PFSK-1 (cell line): Measurements from ENCODE around the gene ERLEC1.

Source experiments
- FOXP2 ChIP-seq: optimal IDR thresholded peaks from 2 replicates; pipeline ENCODE3; 2011; ENCODE audit warnings: borderline replicate concordance, control low read depth, inconsistent platforms; ENCODE audit not compliant: insufficient read depth; ENCODE audit errors: extremely low read length, extremely low read depth
- POLR2AphosphoS5 ChIP-seq: IDR thresholded peaks from 2 replicates; pipeline ENCODE4 v1.6.1; 2012; ENCODE audit warnings: low read depth, mild to moderate bottlenecking, control low read depth, low read length, moderate library complexity
- SIN3A ChIP-seq: IDR thresholded peaks from 2 replicates; pipeline ENCODE4 v1.6.1; 2012; ENCODE audit warnings: mild to moderate bottlenecking, low read length, moderate library complexity, borderline replicate concordance; ENCODE audit not compliant: insufficient read depth
- TAF1 ChIP-seq: IDR thresholded peaks from 2 replicates; pipeline ENCODE4 v1.6.1; 2012; ENCODE audit warnings: low read length, control low read depth, borderline replicate concordance; ENCODE audit not compliant: insufficient read depth
- TF ChIP-seq, protein P1 (sequence below), 2 experiments: IDR thresholded peaks; 2 replicates each; pipeline versions ENCODE4 v1.6.1 to v1.8.0; 2011 to 2012; ENCODE audit warnings: low read depth in 2 of 2, low read length in 2 of 2, control low read depth in 1 of 2, inconsistent platforms in 1 of 2, mild to moderate bottlenecking in 1 of 2, moderate library complexity in 1 of 2; ENCODE audit not compliant: insufficient read depth in 1 of 2

ERLEC1 gene

DNA sequence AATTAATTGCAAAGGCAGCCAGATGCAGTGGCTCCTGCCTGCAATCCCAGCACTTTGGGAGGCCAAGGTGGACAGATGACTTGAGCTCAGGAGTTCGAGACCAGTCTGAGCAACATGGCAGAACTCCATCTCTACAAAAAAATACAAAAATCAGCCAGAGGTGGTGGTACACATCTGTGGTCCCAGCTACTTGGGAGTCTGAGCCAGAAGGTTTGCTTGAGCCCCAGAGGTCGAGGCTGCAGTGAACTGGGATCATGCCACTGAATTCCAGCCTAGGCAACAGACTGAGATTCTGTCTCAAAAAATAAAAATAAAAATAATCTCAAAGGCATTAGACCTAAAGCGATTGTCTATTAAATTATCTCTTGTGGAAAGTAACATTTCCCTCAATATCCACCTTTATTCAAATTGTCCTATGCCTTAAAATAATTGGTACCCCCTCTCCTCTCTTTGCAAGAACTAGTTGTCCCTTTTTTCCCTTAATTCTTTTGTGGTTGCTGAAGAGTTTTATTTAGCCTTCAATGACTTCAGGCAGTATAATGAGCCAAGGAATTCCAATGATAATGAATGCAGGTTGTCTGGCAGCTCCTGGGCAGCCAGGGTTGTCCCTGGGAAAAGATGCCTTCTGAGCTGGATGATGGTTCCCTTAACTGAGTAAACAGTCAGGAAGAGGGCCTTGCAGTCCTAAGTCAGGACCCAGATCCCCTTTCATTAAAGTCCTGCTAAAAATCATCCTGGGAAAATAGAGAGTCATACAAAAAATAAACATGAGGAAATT lies 40.7 kb downstream of the ERLEC1 start:
- no peak for TF ChIP-seq TAF1

DNA sequence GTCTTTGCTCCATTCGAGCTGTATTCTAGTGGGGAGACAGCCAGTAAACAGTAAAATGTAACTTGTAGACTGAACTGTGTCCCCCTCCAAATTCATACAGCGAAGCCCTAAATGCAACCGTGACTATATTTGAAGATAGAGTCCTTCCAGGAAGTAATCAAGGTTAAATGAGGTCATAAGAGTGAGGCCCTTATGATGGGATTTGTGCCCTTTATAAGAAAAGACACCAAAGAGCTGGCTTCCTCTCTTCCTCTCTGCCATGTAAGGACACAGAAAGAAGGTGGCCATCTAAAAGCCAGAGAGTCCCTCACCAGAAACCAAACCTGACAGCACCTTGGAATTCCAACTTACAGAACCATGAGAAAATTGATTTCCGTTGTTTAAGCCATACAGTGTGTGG lies 41.5 kb downstream of the ERLEC1 start:
- TF ChIP-seq FOXP2 = no peak
- no peak for TF ChIP-seq POLR2AphosphoS5
- TF ChIP-seq, protein P1, sequence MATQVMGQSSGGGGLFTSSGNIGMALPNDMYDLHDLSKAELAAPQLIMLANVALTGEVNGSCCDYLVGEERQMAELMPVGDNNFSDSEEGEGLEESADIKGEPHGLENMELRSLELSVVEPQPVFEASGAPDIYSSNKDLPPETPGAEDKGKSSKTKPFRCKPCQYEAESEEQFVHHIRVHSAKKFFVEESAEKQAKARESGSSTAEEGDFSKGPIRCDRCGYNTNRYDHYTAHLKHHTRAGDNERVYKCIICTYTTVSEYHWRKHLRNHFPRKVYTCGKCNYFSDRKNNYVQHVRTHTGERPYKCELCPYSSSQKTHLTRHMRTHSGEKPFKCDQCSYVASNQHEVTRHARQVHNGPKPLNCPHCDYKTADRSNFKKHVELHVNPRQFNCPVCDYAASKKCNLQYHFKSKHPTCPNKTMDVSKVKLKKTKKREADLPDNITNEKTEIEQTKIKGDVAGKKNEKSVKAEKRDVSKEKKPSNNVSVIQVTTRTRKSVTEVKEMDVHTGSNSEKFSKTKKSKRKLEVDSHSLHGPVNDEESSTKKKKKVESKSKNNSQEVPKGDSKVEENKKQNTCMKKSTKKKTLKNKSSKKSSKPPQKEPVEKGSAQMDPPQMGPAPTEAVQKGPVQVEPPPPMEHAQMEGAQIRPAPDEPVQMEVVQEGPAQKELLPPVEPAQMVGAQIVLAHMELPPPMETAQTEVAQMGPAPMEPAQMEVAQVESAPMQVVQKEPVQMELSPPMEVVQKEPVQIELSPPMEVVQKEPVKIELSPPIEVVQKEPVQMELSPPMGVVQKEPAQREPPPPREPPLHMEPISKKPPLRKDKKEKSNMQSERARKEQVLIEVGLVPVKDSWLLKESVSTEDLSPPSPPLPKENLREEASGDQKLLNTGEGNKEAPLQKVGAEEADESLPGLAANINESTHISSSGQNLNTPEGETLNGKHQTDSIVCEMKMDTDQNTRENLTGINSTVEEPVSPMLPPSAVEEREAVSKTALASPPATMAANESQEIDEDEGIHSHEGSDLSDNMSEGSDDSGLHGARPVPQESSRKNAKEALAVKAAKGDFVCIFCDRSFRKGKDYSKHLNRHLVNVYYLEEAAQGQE (IDR thresholded peaks at IDR 0.05; ENCODE audit: insufficient read depth in 1 of 2, low read depth in 2 of 2, low read length in 2 of 2) = no peak
- no peak for TF ChIP-seq SIN3A
- no peak for TF ChIP-seq TAF1

DNA sequence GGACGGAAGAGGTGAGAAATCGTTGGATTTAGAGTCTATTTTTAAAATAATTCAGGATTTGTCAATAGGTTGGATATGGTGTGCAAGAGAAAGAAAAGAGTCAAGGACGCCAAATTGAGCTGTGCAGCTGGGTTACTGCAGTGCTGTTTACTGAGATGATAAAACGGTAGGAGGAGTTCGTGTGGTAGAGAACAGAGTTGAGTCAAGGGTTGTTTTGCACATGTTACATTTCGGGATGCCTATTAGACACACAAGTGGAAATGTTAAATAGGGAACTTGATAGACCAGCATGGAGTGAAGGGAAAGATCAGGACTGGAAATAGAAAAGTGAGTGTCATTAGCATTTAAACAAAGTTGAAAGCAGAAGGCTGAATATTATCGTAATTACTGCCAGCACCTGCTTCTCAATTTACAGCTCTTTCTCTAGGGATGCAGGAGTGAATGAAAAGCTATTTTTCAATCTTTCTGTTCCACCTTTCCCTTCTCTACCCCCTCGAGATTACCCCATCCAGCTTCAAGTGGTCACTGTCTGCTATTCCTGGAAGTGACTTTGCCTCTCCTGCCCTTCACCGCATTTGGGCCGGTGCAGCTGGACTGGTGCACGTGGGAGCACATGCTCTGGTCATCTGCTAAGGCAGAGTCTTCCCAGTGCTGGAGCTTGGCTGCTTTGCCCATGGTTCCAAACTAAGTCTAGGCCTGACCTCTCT lies 42.6 kb downstream of the ERLEC1 start:
- no peak for TF ChIP-seq FOXP2
- TF ChIP-seq SIN3A = no peak
- TF ChIP-seq, protein P1 (IDR thresholded peaks at IDR 0.05; ENCODE audit: insufficient read depth in 1 of 2, low read depth in 2 of 2, low read length in 2 of 2) = no peak
- no peak for TF ChIP-seq TAF1
- TF ChIP-seq POLR2AphosphoS5 = no peak

DNA sequence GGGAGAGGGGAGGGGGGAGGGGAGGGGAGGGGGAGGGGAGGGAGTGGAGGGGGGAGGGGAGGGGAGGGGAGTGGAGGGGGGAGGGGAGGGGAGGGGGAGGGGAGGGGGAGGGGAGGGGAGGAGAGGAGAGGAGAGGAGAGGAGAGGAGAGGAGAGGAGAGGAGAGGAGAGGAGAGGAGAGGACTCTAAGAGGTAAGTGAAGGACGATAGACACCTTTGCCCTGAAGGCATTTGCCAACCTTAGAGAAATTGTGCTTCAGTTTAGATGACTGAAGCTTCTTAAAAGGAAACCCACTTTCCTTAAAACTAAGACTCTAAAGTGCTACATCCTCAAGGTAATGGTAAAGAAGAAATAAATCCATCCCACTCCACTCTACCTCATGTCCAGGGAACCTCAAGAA lies 53.7 kb downstream of the ERLEC1 start:
- TF ChIP-seq TAF1 (no peak), FOXP2 (no peak), SIN3A (no peak), POLR2AphosphoS5 (no peak)
- TF ChIP-seq, protein P1 (IDR thresholded peaks at IDR 0.05; ENCODE audit: insufficient read depth in 1 of 2, low read depth in 2 of 2, low read length in 2 of 2) = no peak

DNA sequence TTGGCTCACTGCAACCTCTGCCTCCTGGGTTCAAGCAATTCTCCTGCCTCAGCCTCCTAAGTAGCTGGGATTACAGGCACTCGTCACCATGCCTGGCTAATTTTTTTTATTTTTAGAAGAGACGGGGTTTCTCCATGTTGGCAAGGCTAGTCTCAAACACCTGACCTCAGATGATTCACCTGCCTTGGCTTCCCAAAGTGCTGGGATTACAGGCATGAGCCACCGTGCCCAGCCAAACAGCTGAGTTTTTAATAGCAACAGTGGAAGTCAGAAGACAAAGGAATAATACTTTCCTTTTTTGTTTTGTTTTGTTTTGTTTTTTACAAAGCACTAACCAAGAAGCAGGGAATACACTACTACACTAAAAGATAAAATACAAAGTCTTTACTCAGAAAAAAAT lies 56.0 kb downstream of the ERLEC1 start:
- TF ChIP-seq, protein P1 (IDR thresholded peaks at IDR 0.05; ENCODE audit: insufficient read depth in 1 of 2, low read depth in 2 of 2, low read length in 2 of 2) = no peak
